HG02840 (cell line): ENCODE results near the gene TAB2.
"Not testable (repeated sequence)": the region's sequence is repeated elsewhere in the genome, so short reads cannot be mapped to it uniquely, and the experiment has no call there.

Experiments
- ATAC-seq: cut with Tn5 transposase; IDR thresholded peaks from one replicate; pipeline ENCODE4 v1.9.1; 2021; ENCODE audit warnings: mild to moderate bottlenecking, moderate library complexity, moderate number of reproducible peaks; ENCODE audit not compliant: unreplicated experiment, low FRiP score

Gene TAB2

DNA sequence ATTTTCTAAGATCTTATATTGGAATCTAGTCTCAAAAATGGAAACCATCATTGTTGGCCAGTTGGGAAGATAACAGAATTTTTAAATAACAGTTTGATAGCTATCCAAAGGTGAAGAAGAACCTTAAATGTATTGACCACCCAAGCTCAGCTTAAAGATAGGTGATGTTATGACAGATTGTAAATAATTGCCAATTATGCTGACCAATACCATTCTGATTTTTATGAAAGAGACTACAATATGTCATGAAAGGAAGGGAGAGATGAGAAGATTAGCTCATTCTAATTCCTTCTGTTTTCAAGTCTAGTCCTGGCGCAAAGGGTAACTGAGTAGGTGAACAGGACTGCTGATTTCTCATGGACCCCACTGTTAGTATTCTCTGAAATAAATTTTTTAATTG, 5.7 kb upstream of the TAB2 start:
- ATAC-seq: no peak

DNA sequence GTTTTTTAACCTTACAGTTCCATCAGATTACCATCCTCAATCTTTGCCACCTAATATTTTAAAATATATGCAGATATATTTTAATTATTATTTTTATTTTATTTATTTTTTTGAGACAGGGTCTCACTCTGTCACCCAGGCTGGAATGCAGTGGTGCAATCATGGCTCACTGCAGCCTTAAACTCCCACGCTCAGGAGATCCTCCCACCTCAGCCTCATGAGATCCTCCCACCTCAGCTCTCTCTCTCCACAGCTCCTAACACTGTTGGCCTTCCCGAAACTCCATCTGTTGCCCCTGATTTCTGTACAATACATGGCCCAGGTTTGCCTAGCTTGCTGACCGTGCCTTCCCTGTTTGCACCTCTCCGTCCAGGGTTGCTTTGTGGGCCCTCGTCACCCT, 4.4 kb upstream of the TAB2 start:
- no peak for ATAC-seq

DNA sequence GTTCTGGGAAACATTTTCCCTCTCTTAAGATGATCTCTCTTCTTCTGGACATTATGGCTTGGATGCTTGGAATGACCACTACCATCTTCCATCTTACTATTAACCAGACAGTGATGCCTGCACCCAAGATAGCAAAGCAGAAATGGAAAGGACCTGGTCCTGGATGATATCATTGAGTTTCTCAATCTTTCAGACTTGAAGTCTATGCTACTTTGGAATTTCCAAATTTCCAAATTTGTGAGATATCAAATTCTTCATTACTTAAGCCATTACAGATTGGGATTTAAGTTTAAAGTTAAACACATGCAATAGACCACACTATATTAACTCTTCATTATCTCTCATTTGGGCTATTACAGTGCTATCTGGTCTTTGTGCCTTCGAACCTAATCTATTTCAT, 3.7 kb upstream of the TAB2 start:
- ATAC-seq: no peak

DNA sequence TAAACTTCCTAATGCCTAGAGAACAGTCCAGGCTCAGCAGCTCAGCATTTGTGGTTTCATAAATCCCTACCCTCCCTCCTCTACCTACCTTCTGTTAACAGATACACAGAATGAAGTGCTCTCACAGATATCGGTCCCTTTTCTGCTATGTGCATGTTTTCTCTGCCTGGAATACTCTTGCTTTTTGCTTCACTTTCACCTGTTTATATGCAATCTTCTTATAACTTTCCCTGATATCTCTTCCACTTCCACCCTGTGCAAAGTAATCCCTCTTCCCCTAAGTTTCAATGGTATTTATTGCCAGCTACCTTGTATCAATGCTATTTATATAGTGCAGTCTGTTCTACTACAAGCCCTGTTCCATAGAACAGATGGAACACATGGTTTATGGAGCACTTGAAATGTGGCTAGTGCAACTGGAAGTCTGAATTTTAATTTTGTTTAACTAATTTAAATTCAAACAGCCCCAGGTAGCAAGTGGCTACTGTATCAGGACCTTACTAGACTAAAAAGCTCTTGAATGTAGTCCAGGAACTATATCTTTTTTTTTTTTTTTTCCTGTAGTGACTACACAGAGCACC, 3.1 kb upstream of the TAB2 start:
- no peak for ATAC-seq

GRCh38 chr6:149316108-149316727, 1.3 kb upstream of the TAB2 start:
- no peak for ATAC-seq

GRCh38 chr6:149316740-149317643, 520 bp upstream of the TAB2 start:
- ATAC-seq: peak; percentile 71

GRCh38 chr6:149318581-149319286, 1.2 kb downstream of the TAB2 start:
- ATAC-seq: no peak

DNA sequence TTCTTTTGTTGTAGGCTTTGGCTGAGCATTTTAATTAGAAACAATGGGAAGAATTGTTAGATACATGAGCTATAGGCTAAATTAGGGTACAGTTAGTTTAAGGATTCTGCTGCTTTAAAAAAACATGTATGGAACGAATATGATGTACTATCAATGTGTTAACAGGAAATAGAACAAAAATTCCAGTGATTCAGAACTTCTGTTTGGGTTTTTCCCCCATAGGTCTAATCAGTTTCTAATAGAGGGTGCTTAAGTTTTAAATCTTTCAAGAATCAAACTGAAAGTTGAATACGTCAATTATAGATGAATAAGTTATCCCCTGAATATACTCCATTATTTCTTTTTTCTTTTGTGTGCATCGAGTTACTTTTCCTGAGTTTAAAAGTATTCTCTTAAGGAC, 1.9 kb downstream of the TAB2 start:
- no peak for ATAC-seq

DNA sequence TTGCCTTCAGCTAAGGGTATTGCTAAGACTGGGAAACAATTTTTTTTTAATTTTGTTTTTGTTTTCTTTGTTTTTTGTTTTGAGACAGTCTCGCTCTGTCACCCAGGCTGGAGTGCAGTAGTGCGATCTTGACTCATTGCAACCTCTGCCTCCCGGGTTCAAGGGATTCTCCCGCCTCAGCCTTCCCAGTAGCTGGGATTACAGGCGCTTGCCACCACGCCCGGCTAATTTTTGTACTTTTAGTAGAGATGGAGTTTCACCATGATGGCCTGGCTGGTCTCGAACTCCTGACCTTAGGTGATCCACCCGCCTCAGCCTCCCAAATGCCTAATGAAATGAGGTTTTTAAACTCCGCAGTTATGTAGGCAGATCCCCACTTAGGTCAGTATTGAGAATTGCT, 2.5 kb downstream of the TAB2 start:
- not testable (repeated sequence) for ATAC-seq

- no peak for ATAC-seq
Observed at GRCh38 chr6:149320796-149321195, 3.3 kb downstream of the TAB2 start.

DNA sequence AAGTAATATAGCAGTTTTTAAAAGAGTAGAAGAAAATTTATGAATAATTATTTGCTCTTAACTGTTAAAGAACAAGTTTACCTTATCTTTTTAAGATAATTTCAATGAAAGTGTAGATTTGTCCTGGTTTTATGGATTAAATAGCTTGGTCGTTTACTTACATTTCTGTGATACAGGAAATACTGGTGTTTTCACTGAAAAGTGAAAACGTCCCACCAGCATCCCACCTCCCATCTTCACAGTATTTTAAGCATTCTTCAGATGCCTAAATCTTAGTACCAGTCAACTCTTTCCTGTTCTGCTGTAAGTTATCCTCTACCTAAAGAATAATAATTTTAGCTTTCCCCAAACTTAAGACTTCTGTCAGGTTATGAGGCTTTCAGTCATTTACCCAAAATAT, 5.8 kb downstream of the TAB2 start:
- ATAC-seq: no peak

DNA sequence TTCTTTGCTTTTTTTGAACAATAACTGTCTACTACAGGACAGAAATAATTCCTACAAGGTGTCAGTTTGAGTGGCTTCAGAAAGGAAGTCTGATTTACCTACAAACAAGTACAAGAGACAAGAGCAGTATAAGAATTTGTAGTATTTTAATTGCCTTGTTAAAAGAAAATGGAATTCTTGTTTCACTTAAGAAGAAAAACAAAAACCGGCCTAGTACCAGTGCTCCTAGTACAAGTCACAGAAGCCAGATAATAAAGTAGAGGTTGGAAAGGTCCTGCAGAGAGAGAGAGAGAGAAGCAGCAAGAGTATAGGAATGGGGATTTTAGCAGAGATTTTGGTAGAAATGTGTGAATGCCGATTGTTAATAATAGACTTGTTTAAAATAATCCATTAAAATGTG, 6.4 kb downstream of the TAB2 start:
- no peak for ATAC-seq

- ATAC-seq: no peak
Observed at GRCh38 chr6:149324428-149324827, 6.9 kb downstream of the TAB2 start.

GRCh38 chr6:149325648-149326236, 8.2 kb downstream of the TAB2 start:
- no peak for ATAC-seq

DNA sequence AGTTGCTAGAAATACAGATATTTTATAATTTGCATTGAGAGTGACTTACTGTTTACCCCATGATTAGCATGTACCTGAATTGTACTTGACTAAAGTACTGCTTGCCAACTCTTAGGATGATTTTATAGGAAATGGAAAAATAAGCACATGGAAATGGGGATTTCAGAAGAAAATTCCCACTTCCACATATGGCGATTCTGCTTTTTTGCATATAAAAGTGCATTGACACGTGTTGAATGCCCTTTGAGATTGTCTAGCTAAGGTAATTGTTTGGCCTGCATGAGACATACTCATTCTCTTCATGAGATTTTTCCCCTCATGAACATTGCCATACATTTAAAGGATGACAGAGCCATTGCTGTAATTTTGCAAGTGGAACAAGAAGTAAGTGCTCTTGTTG, 10.1 kb downstream of the TAB2 start:
- no peak for ATAC-seq

DNA sequence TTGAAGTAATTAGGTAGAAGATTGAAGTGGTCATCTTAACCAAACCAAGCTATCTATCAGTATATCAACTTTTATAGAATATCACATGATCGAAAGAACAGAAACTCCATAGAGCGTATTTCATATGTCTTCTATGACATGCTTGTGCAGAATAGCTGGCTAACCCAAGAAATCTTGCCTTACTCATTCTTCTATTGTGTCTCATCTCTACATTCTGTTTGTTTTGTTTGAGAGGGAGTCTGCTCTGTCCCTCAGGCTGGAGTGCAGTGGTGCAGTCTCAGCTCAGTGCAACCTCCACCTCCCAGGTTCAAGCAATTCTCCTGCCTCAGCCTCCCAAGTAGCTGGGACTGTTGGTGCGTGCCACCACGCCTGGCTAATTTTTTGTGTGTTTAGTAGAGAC, 10.6 kb downstream of the TAB2 start:
- ATAC-seq: no peak

DNA sequence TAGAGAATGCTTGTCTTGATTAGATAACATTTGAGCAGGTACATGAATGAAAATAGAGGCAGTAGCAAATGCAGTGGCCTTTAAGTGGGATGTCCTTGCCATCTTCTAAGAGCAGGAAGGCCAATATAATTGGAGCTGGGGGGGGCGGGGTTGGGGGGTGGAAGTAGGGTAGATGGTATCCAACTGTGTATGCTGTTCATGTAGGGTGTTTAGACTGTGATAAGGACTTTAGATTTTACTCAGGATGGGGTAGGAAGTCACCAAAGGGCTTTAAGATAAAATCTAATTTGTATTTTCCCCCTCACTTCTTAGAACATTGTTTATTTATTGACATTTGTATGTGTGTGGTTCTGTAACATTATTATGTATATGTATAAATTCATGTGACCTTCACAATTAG, 12.0 kb downstream of the TAB2 start:
- ATAC-seq: no peak

- no peak for ATAC-seq
Observed at GRCh38 chr6:149330133-149330532, 12.6 kb downstream of the TAB2 start.

DNA sequence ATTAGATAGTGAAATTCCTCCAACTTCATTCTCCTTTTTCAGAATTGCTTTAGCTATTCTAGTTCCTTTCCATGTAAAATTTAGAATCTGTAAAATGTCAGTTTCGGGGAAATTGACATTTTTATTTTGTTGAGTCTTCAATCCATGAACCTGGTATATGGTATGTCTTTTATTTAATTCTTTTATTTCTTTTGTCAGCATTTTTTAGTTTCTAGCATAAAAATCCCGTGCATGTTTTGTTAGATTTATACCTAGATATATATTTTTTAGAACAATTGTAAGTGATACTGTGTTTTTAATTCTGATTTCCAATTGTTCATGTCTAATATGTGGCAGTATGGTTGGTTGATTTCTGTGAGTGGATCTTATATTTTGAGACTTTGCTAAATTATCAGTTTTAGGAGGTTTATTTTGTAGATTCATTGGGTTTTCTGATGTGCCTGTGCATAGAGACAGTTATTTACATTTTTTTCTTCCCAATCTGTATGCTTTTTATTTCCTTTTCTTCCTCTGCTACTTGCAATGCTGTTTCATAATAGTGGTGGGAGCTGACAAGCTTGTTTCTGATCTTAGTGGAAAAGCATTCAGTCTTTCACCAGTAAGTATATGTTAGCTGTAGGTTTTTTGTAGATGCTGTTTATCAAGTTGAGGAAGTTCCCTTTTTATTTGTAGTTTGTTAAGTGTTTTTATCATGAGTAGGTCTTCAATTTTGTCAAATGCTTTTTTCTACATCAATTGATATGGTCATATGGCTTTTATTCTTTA, 13.7 kb downstream of the TAB2 start:
- ATAC-seq: no peak

- no peak for ATAC-seq
Observed at GRCh38 chr6:149331871-149332270, 14.4 kb downstream of the TAB2 start.
